SK-N-SH (cell line): ENCODE measurements around the gene IGFBP3. TPM values are rescaled to one million over a fixed set of nuclear protein-coding genes. Genes with fewer than 3 reads are reported as not detected.

Experiments
- CTCF ChIA-PET: fragments of 300-600, 350-600 bp; formaldehyde crosslinking; extraction: SDS; loops from one replicate; lab custom pipeline; 2021; lab: Yijun Ruan, JAX
- POLR2A ChIA-PET: fragments of 350-600 bp; sonication (Branson Sonifier 250); formaldehyde crosslinking; extraction: SDS; loops from one replicate; lab custom pipeline; 2020; ENCODE audit warnings: antibody characterized with exemption, inconsistent platforms; lab: Yijun Ruan, JAX
- DNase-seq: peaks from one replicate; pipeline ENCODE4 v3.0.0; 2012
- H2AFZ ChIP-seq: fragments of 200-600 bp; sonication (generic); 2 replicates; pipeline ENCODE4 v1.8.1; 2016; ENCODE audit warnings: antibody characterized with exemption, mild to moderate bottlenecking, low read depth
- H3F3A ChIP-seq: fragments of 200-600 bp; sonication (generic); replicated peaks from 2 replicates; pipeline ENCODE3; 2016; ENCODE audit warnings: antibody characterized with exemption, mild to moderate bottlenecking; ENCODE audit not compliant: insufficient read depth
- H3K27ac ChIP-seq, 2 experiments: fragments of 200-500 bp in 1 of 2; fragments of 200-600 bp in 1 of 2; sonication (Bioruptor generic) in 1 of 2; sonication (generic), shearing (Covaris generic) in 1 of 2; 2 replicates each; pipeline versions ENCODE4 v1.5.1 to v1.6.1; 2014 to 2016; ENCODE audit warnings: low read depth in 2 of 2, inconsistent platforms in 1 of 2, low read length in 1 of 2, mild to moderate bottlenecking in 1 of 2, mixed read lengths in 1 of 2
- H3K27me3 ChIP-seq: fragments of 200-600 bp; sonication (generic), shearing (Covaris generic); 2 replicates; pipeline ENCODE4 v1.6.1; 2016; ENCODE audit warnings: mixed run types; ENCODE audit not compliant: insufficient read depth
- H3K36me3 ChIP-seq, 2 experiments: fragments of 200-500 bp in 1 of 2; fragments of 200-600 bp in 1 of 2; sonication (Bioruptor generic) in 1 of 2; sonication (generic) in 1 of 2; replicated peaks in 1 of 2; 2 replicates each; pipeline versions ENCODE3 to v1.5.1; 2014 to 2016; ENCODE audit warnings: low read length in 1 of 2, mild to moderate bottlenecking in 1 of 2; ENCODE audit not compliant: insufficient read depth in 2 of 2, control insufficient read depth in 1 of 2
- H3K4me1 ChIP-seq, 2 experiments: fragments of 200-500 bp in 1 of 2; fragments of 200-600 bp in 1 of 2; sonication (Bioruptor generic) in 1 of 2; sonication (generic), shearing (Covaris generic) in 1 of 2; 2 replicates each; pipeline versions ENCODE4 v1.5.1 to v1.6.1; 2014 to 2016; ENCODE audit warnings: low read depth in 1 of 2, low read length in 1 of 2, mixed run types in 1 of 2; ENCODE audit not compliant: insufficient read depth in 2 of 2, control insufficient read depth in 1 of 2
- H3K4me2 ChIP-seq: fragments of 200-600 bp; sonication (generic), shearing (Covaris generic); 2 replicates; pipeline ENCODE4 v1.6.1; 2017; ENCODE audit warnings: mixed run types
- H3K4me3 ChIP-seq, 2 experiments: fragments of 200-500 bp in 1 of 2; fragments of 200-600 bp in 1 of 2; sonication (Bioruptor generic) in 1 of 2; sonication (generic), shearing (Covaris generic) in 1 of 2; 2 replicates each; pipeline versions ENCODE4 v1.5.1 to v1.8.1; 2014 to 2016; ENCODE audit warnings: low read depth in 2 of 2, inconsistent platforms in 1 of 2, low read length in 1 of 2, mild to moderate bottlenecking in 1 of 2, mixed read lengths in 1 of 2, moderate library complexity in 1 of 2
- H3K79me2 ChIP-seq: fragments of 200-600 bp; sonication (generic); 2 replicates; pipeline ENCODE4 v1.8.1; 2017; ENCODE audit warnings: mild to moderate bottlenecking; ENCODE audit not compliant: insufficient read depth
- H3K9ac ChIP-seq: fragments of 200-600 bp; sonication (generic); 2 replicates; pipeline ENCODE4 v1.6.1; 2017; ENCODE audit warnings: mixed run types
- H3K9me2 ChIP-seq: fragments of 200-600 bp; sonication (generic); 2 replicates; pipeline ENCODE4 v1.6.1; 2017; ENCODE audit warnings: mixed run types
- H3K9me3 ChIP-seq: fragments of 200-600 bp; sonication (generic); 2 replicates; pipeline ENCODE4 v1.6.1; 2017; ENCODE audit warnings: mixed run types, mild to moderate bottlenecking, moderate library complexity
- H4K20me1 ChIP-seq: fragments of 200-600 bp; sonication (generic); 2 replicates; pipeline ENCODE4 v1.6.1; 2017; ENCODE audit warnings: mild to moderate bottlenecking, mixed run types; ENCODE audit not compliant: insufficient read depth
- CHD2 ChIP-seq: fragments of 150-350 bp; IDR thresholded peaks from 2 replicates; pipeline ENCODE4 v1.6.1; 2018; ENCODE audit warnings: low read length; ENCODE audit not compliant: partially characterized antibody
- CTCF ChIP-seq: fragments of 200-600 bp; sonication (generic); IDR thresholded peaks from 2 replicates; pipeline ENCODE4 v1.6.1; 2017; ENCODE audit warnings: antibody characterized with exemption, mild to moderate bottlenecking, moderate library complexity
- ELF1 ChIP-seq: IDR thresholded peaks from 2 replicates; pipeline ENCODE4 v1.4.0; 2012
- EP300 ChIP-seq, 2 experiments: IDR thresholded peaks; 2 replicates each; pipeline versions ENCODE4 v1.4.0 to v1.6.1; 2012; ENCODE audit warnings: borderline replicate concordance in 1 of 2, low read depth in 1 of 2, low read length in 1 of 2
- FOSL2 ChIP-seq: IDR thresholded peaks from 2 replicates; pipeline ENCODE4 v1.4.0; 2012; ENCODE audit warnings: low read depth, mild to moderate bottlenecking, moderate library complexity, borderline replicate concordance
- IRF3 ChIP-seq: fragments of 150-350 bp; IDR thresholded peaks from 2 replicates; pipeline ENCODE4 v1.6.1; 2016; ENCODE audit warnings: mild to moderate bottlenecking, low read depth, low read length
- MAX ChIP-seq: IDR thresholded peaks from 2 replicates; pipeline ENCODE4 v1.4.0; 2012; ENCODE audit warnings: low read depth
- NRF1 ChIP-seq: IDR thresholded peaks from 2 replicates; pipeline ENCODE4 v1.6.1; 2012; ENCODE audit warnings: low read depth, mild to moderate bottlenecking, low read length
- PBX3 ChIP-seq: IDR thresholded peaks from 2 replicates; pipeline ENCODE4; 2012
- RCOR1 ChIP-seq: fragments of 150-350 bp; IDR thresholded peaks from 2 replicates; pipeline ENCODE4 v1.6.1; 2017; ENCODE audit warnings: antibody characterized with exemption, low read length
- REST ChIP-seq: IDR thresholded peaks from 2 replicates; pipeline ENCODE4 v1.6.1; 2012; ENCODE audit warnings: mild to moderate bottlenecking, low read depth, low read length, moderate library complexity
- TCF12 ChIP-seq: IDR thresholded peaks from 2 replicates; pipeline ENCODE4 v1.4.0; 2012
- USF1 ChIP-seq: IDR thresholded peaks from 2 replicates; pipeline ENCODE4 v1.4.0; 2012; ENCODE audit warnings: low read depth, borderline replicate concordance
- WGBS: methylation state at CpG from one replicate; pipeline ENCODE4 v1.1.6; 2017; ENCODE audit warnings: low lambda C conversion rate; 5-methylcytosine and 5-hydroxymethylcytosine counted together
- polyA plus RNA-seq, 3 experiments: library from polyadenylated mRNA; depleted of rRNA; stranded (reverse); fragments of >200 nt; gene quantifications; 2 replicates each; pipeline ENCODE4 v1.2.3, GENCODE V29; 2012

Gene IGFBP3
- polyA plus RNA-seq, 1 of the 3 experiments (the other 2 are of a cell fraction): 51.2 TPM

GRCh38 chr7:45919231-45919784 is 1.8 kb downstream of the IGFBP3 start:
- Histone ChIP-seq H4K20me1 (peaks cover 32% of the 10 kb centered on the region), H3K36me3 (peaks cover 5 to 36% of the 10 kb centered on the region in 2 experiments), H3K9me3 (no peaks in the 10 kb centered on the region), H3F3A (peaks cover 28% of the 10 kb centered on the region), H2AFZ (no peak overlapping the region), H3K9ac (peak overlapping the region; percentile 55), H3K27ac (no peak overlapping the region), H3K79me2 (peaks cover 28% of the 10 kb centered on the region), H3K4me2 (peak overlapping the region; percentile 84), H3K9me2 (no peaks in the 10 kb centered on the region), H3K27me3 (no peaks in the 10 kb centered on the region), H3K4me3 (peak overlapping the region; percentile 58 to 72; a peak in 3 of 4 replicates), H3K4me1 (peaks cover 21 to 36% of the 10 kb centered on the region in 2 experiments)
- CTCF ChIA-PET: interaction anchor here (0.7 to 10.7 kb wide), 13 partner anchors 14 to 1347 kb away, joined by 3 to 291 read pairs (median 35); partner anchors contain the start of gene IGFBP1
- 42% methylated on average over 9 of the region's 9 CpGs for WGBS
- DNase-seq: no peak
- POLR2A ChIA-PET: no interaction called here
- no peak for TF ChIP-seq PBX3
- TF ChIP-seq CHD2: no peak
- TF ChIP-seq FOSL2: no peak
- no peak for TF ChIP-seq IRF3
- TF ChIP-seq CTCF: no peak
- no peak for TF ChIP-seq TCF12
- TF ChIP-seq ELF1: no peak
- no peak for TF ChIP-seq NRF1
- TF ChIP-seq USF1: no peak
- TF ChIP-seq MAX: no peak
- no peak for TF ChIP-seq RCOR1

GRCh38 chr7:45918556-45918955 is 2.5 kb downstream of the IGFBP3 start:
- 97% methylated on average over 2 of the region's 2 CpGs for WGBS
- peaks cover 14 to 32% of the 10 kb centered on the region in 2 experiments for H3K4me1 ChIP-seq
- H3K9me3 ChIP-seq: no peaks in the 10 kb centered on the region
- H3K36me3 ChIP-seq: peaks cover 5 to 43% of the 10 kb centered on the region in 2 experiments
- peaks cover 24% of the 10 kb centered on the region for H3F3A ChIP-seq
- peak overlapping the region; percentile 55; the same call in 1 of the 2 replicates for H3K9ac ChIP-seq
- peaks cover 28% of the 10 kb centered on the region for H3K79me2 ChIP-seq
- H3K27me3 ChIP-seq: no peaks in the 10 kb centered on the region
- H4K20me1 ChIP-seq: peaks cover 32% of the 10 kb centered on the region
- H3K4me2 ChIP-seq: peak overlapping the region; percentile 84
- no peak for DNase-seq
- no peak overlapping the region for H2AFZ ChIP-seq
- CTCF ChIA-PET: interaction anchor here (0.6 to 10.7 kb wide), 36 partner anchors 10 to 1348 kb away, joined by 3 to 291 read pairs (median 4); partner anchors contain the start of gene IGFBP1
- H3K9me2 ChIP-seq: no peaks in the 10 kb centered on the region
- H3K4me3 ChIP-seq: peak overlapping the region in 1 of 2 experiments; percentile 72; a peak in 2 of 4 replicates
- POLR2A ChIA-PET: no interaction called here
- no peak overlapping the region for H3K27ac ChIP-seq
- no peak for TF ChIP-seq RCOR1
- no peak for TF ChIP-seq CTCF
- TF ChIP-seq EP300 (IDR thresholded peaks at IDR 0.05; ENCODE audit: borderline replicate concordance in 1 of 2, low read depth in 1 of 2, low read length in 1 of 2): no peak
- no peak for TF ChIP-seq REST
